GM20000 (cell line): ENCODE results near the gene EXOC4.

Experiments
- DNase-seq: peaks from one replicate; pipeline ENCODE4 v3.0.0; 2012; ENCODE audit warnings: low spot score
- CTCF ChIP-seq: IDR thresholded peaks from 2 replicates; pipeline ENCODE4 v1.5.1; 2012; ENCODE audit warnings: mild to moderate bottlenecking, control low read depth; ENCODE audit errors: extremely low read depth, missing control alignments

The EXOC4 gene

DNA sequence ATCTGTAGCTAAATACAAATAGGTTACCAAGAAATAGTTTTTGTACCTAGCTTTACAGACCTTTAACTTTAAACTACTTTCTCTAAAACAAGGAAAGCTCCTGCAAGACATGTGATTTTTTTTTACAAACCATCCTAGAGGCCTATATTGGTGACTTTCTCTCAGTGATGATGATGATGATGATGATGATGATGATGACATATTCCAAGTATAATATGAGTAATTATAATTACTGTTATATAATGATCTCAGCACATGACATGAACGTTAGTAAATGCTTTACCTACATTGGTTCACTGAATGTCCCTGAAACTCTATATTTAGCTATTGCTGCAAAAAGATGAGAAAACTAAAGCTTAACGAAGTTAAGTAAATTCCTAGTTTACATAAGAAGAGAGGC is 766.4 kb downstream of the EXOC4 start:
- TF ChIP-seq CTCF, result no peak
- no peak for DNase-seq

DNA sequence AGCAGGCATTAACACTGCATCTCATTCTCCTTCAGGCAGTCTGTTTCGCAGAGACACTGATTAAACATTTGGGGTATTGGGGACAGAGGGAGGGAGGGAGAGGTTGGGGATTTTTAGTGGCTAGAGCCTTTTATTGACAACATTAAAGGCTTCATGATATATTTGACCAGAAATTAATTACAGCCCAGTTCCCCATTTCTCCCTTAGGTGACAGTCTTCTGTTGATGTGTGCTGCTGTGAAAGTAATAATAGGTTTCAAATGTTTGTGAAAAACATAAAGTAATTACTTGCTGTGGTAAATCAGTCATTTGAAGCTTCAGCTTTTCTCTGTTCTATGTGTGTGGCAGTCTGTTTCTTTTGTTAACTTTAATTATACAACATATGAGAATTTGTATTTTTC is 769.0 kb downstream of the EXOC4 start:
- DNase-seq, result no peak

GRCh38 chr7:134022286-134022911 is 769.5 kb downstream of the EXOC4 start:
- no peak for DNase-seq
- no peak for TF ChIP-seq CTCF

More for the DNA sequence above, 769.0 kb downstream of the EXOC4 start:
- no peak for TF ChIP-seq CTCF

DNA sequence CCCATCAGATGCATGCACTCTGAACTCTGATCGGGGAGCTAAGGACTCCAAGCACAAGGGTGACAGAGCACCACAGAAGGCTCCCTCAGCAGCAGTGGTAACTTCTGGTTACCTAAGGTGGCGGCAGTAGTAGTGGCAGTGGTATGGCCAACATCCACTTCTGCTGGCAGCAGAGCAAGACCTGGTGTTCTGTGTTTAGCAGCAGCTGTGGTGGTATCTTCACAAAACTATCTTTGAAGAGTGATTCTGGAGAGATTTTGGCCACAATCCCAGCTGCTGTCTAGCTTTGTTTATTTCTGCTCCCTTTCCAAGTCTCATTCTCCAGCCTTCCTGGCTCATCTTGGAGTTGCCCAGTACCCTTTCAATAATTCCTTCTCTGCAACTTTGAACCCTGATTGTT is 771.9 kb downstream of the EXOC4 start:
- no peak for TF ChIP-seq CTCF
- no peak for DNase-seq

- DNase-seq, result no peak
- no peak for TF ChIP-seq CTCF
Observed at GRCh38 chr7:134028853-134029252, 776.0 kb downstream of the EXOC4 start.

DNA sequence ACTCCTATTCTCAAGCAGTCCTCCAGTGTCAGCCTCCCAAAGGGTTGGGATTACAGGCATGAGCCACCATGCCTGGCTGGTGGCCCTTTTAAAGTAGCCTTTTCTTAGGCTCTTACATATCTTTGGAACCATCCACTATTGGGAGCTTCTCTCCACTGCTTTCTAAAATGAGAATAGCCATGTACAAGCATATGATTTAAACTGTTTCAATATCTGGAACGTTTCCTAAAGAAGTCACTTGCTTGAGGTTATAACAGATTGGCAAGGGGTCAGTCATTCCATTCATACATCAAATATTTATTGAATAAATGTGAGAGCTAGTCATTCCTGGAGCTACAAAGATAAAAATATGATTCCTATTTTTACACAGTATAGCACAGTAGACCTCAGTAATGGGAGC is 776.9 kb downstream of the EXOC4 start:
- no peak for DNase-seq
- no peak for TF ChIP-seq CTCF

DNA sequence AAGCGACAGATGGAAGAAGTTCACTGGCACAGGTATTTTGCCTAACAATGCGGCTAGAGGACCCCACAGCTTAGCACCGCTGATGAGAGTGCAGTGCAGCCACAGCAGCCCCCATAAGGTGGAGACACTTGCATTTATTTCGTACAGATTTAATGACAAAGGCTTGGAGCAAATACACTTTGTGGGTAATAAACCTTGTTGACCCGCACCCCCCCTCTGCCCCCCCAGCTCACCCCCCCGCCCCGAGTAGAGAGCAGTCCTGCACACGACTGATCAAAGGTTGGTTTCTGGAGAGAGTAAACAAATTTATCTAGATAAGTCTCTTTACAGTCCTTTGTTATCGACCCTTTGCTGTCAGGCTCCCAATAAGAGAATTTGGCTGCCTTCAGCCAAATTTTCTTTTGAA is 777.6 kb downstream of the EXOC4 start:
- TF ChIP-seq CTCF, result no peak

More for the DNA sequence above, 777.6 kb downstream of the EXOC4 start:
- no peak for DNase-seq
